HG03575 (cell line): ENCODE results near the gene SPTLC1.
A peak's percentile ranks its signal among the peaks of the same experiment; 100 is the strongest.
"Not testable (repeated sequence)": the region's sequence is repeated elsewhere in the genome, so short reads cannot be mapped to it uniquely, and the experiment has no call there.

Source experiments
- ATAC-seq: cut with Tn5 transposase; IDR thresholded peaks from one replicate; pipeline ENCODE4 v1.9.1; 2021; ENCODE audit not compliant: unreplicated experiment, insufficient number of reproducible peaks, low FRiP score; ENCODE audit errors: extremely low read depth

Gene SPTLC1

GRCh38 chr9:92115071-92115858, at the start of gene SPTLC1:
SPTLC1 (minus strand) TSS chr9:92115413; CDS start chr9:92115370, 43 bp downstream.
- ATAC-seq, result peak; percentile 40

- ATAC-seq, result no peak
Measured at GRCh38 chr9:92164975-92165374, 49.8 kb upstream of the SPTLC1 start.

GRCh38 chr9:92164490-92164889, 49.3 kb upstream of the SPTLC1 start:
- no peak for ATAC-seq

GRCh38 chr9:92163276-92163675, 48.1 kb upstream of the SPTLC1 start:
- ATAC-seq, result no peak

GRCh38 chr9:92160786-92161185, 45.6 kb upstream of the SPTLC1 start:
- ATAC-seq, result no peak

- no peak for ATAC-seq
Measured at GRCh38 chr9:92159058-92159457, 43.8 kb upstream of the SPTLC1 start.

GRCh38 chr9:92158097-92158601, 42.9 kb upstream of the SPTLC1 start:
- no peak for ATAC-seq

GRCh38 chr9:92155736-92156135, 40.5 kb upstream of the SPTLC1 start:
- not testable (repeated sequence) for ATAC-seq

- no peak for ATAC-seq
Measured at GRCh38 chr9:92155221-92155620, 40.0 kb upstream of the SPTLC1 start.

- ATAC-seq, result not testable (repeated sequence)
Measured at GRCh38 chr9:92153466-92154415, 38.5 kb upstream of the SPTLC1 start.

GRCh38 chr9:92151691-92152393, 36.6 kb upstream of the SPTLC1 start:
- no peak for ATAC-seq

GRCh38 chr9:92150501-92151470, 35.6 kb upstream of the SPTLC1 start:
- not testable (repeated sequence) for ATAC-seq

- ATAC-seq, result no peak
Measured at GRCh38 chr9:92147852-92148180, 32.6 kb upstream of the SPTLC1 start.

- ATAC-seq, result no peak
Measured at GRCh38 chr9:92147030-92147851, 32.0 kb upstream of the SPTLC1 start.

- ATAC-seq, result no peak
Measured at GRCh38 chr9:92146610-92147009, 31.4 kb upstream of the SPTLC1 start.

- ATAC-seq, result not testable (repeated sequence)
Measured at GRCh38 chr9:92145784-92146183, 30.6 kb upstream of the SPTLC1 start.

- ATAC-seq, result no peak
Measured at GRCh38 chr9:92142329-92142728, 27.1 kb upstream of the SPTLC1 start.
